ENCODE results near the gene TRIM47. TPM values are rescaled to one million over a fixed set of nuclear protein-coding genes. Genes with fewer than 3 reads are reported as not detected.
A peak's percentile ranks its signal among the peaks of the same experiment; 100 is the strongest.

The TRIM47 gene
- total RNA-seq: 10 to 100 TPM; 44.8 to 61.8 TPM
- long read RNA-seq, transcript TRIM47-201 (6 exons, 2,266 nt): major isoform, 128 of 165 reads
- long read RNA-seq, transcript TRIM47-204 (6 exons, 1,907 nt): minor isoform, 15 of 165 reads
- long read RNA-seq, partial matches to known transcripts: 12 of 165 reads
- long read RNA-seq, other reads (novel, unspliced or antisense): 10 of 165 reads

GRCh38 chr17:75878174-75878998 lies at the start of gene TRIM47:
TSS of gene TRIM47 (minus strand) at chr17:75878581. CDS start at chr17:75878548, 33 bp downstream.
- intact Hi-C loops (cut with DNase I, micrococcal nuclease): no loop called here
- DNase-seq (peak; percentile 69 to 74), ATAC-seq (peak; percentile 34)

GRCh38 chr17:75927286-75927922 lies 49.0 kb upstream of the TRIM47 start:
- intact Hi-C loops (cut with DNase I, micrococcal nuclease): no loop called here
- ATAC-seq (peak; percentile 67), DNase-seq (peak in 1 of 2 donors; percentile 36)

GRCh38 chr17:75926456-75926855 lies 48.1 kb upstream of the TRIM47 start:
- DNase-seq: no peak
- intact Hi-C loops (cut with DNase I, micrococcal nuclease): no loop called here
- ATAC-seq: no peak

- intact Hi-C loops (cut with DNase I, micrococcal nuclease): no loop called here
- ATAC-seq (no peak), DNase-seq (no peak)
These were observed 47.5 kb upstream of the TRIM47 start for GRCh38 chr17:75925912-75926311.

- intact Hi-C loops (cut with DNase I, micrococcal nuclease): no loop called here
- ATAC-seq (no peak), DNase-seq (no peak)
These were observed 46.7 kb upstream of the TRIM47 start for GRCh38 chr17:75925103-75925502.

- ATAC-seq: peak; percentile 86
- DNase-seq: peak in 1 of 2 donors; percentile 44
These were observed 44.8 kb upstream of the TRIM47 start for GRCh38 chr17:75922963-75923874.

GRCh38 chr17:75922173-75922961 lies 44.0 kb upstream of the TRIM47 start:
- DNase-seq (no peak), ATAC-seq (no peak)
- intact Hi-C loops (cut with DNase I, micrococcal nuclease): no loop called here

More at GRCh38 chr17:75922963-75923874, 44.8 kb upstream of the TRIM47 start:
- intact Hi-C loops (cut with DNase I, micrococcal nuclease): no loop called here

GRCh38 chr17:75921596-75921995 lies 43.2 kb upstream of the TRIM47 start:
- intact Hi-C loops (cut with DNase I, micrococcal nuclease): no loop called here
- ATAC-seq (no peak), DNase-seq (no peak)

- intact Hi-C loops (cut with DNase I, micrococcal nuclease): no loop called here
- ATAC-seq (no peak), DNase-seq (no peak)
These were observed 41.7 kb upstream of the TRIM47 start for GRCh38 chr17:75920045-75920560.

- DNase-seq: no peak
- intact Hi-C loops (cut with DNase I, micrococcal nuclease): no loop called here
- ATAC-seq: no peak
These were observed 41.2 kb upstream of the TRIM47 start for GRCh38 chr17:75919611-75920010.

GRCh38 chr17:75917917-75918445 lies 39.6 kb upstream of the TRIM47 start:
- intact Hi-C loops (cut with DNase I, micrococcal nuclease): no loop called here
- no peak for ATAC-seq
- no peak for DNase-seq

GRCh38 chr17:75917141-75917916 lies 38.9 kb upstream of the TRIM47 start:
- DNase-seq (no peak), ATAC-seq (no peak)
- intact Hi-C loops (cut with DNase I, micrococcal nuclease): no loop called here

- intact Hi-C loops (cut with DNase I, micrococcal nuclease): no loop called here
- ATAC-seq: peak; percentile 8
These were observed 36.9 kb upstream of the TRIM47 start for GRCh38 chr17:75915268-75915667.

GRCh38 chr17:75914643-75915267 lies 36.4 kb upstream of the TRIM47 start:
- DNase-seq (no peak), ATAC-seq (peak; percentile 49)
- intact Hi-C loops (cut with DNase I, micrococcal nuclease): no loop called here

More at GRCh38 chr17:75915268-75915667, 36.9 kb upstream of the TRIM47 start:
- no peak for DNase-seq

- intact Hi-C loops (cut with DNase I, micrococcal nuclease): no loop called here
- ATAC-seq: no peak
- DNase-seq: no peak
These were observed 35.3 kb upstream of the TRIM47 start for GRCh38 chr17:75913537-75914210.

GRCh38 chr17:75910699-75911098 lies 32.3 kb upstream of the TRIM47 start:
- DNase-seq (no peak), ATAC-seq (no peak)
- intact Hi-C loops (cut with DNase I, micrococcal nuclease): no loop called here
